GM18520 (cell line): ENCODE data around the gene LDHAL6B.

ENCODE experiments used
- ATAC-seq: cut with Tn5 transposase; IDR thresholded peaks from one replicate; pipeline ENCODE4 v1.9.1; 2021; ENCODE audit not compliant: unreplicated experiment

The LDHAL6B gene

DNA sequence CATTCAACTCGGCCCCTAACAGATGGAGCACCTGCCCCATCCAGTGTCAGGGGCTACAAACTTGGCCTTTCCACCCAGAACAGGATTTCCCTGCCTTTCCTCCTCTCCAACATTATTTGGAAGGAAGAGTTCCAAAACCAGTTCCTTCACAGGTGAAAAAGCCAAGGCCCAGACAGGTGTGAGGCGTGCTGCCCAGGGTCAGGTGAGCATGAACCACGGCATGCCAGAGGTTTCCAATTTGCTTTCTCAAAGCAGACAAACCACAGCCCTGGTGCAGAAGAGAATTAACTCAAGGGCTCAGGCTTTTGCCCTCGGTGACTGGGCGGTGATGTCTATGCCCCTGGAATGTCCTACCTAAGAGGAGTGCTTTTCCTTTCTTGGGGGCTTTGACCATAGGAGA lies 43.2 kb downstream of the LDHAL6B start:
- no peak for ATAC-seq

DNA sequence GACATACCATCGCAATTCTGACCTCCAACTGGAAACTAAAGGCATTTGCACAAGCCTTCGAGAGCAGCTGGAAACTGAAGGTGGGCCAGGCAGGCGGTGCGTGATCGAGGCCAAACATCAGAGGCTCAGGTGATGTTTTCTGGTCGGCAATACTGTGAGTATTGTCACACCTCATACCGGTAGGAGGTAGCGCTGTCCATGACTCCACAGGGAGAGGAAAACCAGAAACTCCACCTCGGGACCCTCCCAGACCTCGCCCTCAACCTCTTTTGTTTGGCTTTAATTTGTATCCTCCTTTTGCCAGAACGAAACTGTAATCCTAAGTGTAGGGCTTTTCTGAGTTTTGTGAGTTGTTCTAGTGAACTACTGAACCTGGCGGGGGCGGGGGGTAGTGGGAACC lies 43.6 kb downstream of the LDHAL6B start:
- no peak for ATAC-seq

DNA sequence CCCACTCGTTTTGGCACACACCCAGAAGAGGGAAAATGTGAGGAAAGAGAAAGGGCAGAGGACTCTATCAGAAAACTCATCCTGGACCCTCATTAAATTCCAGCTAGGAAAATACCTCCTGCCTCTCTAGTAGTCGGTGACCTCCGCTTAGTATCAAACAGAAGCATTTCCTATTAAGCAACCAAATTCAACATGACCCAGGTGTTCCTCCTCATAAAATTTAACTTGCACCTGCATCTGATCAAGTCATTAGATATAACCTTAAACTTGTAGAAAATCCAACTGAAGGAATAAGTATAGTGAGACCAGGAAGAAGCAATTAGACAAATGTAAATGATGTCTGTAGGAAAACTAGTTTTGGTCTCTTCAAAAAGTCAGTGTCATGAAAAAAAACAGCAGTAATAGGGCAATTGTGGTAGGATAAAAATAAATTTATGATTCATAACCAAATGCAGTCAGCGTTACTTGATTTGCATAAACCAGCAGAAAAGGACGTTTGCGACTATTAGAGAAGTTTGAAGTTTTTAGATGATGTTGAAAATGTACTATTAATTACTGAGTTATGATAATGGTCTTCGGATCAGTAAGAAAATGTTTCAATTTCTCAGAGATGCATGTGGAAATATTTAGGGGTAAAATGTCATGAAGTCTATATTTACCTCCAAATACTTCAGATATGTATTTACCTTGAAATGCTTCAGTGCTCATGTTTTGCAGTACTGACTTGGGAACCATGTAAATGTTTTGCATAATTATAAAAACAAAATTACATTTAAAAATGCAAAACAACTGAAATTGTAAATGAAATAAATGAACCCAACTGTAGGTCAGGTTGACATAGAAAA lies 44.6 kb downstream of the LDHAL6B start:
- peak; percentile 48 for ATAC-seq

DNA sequence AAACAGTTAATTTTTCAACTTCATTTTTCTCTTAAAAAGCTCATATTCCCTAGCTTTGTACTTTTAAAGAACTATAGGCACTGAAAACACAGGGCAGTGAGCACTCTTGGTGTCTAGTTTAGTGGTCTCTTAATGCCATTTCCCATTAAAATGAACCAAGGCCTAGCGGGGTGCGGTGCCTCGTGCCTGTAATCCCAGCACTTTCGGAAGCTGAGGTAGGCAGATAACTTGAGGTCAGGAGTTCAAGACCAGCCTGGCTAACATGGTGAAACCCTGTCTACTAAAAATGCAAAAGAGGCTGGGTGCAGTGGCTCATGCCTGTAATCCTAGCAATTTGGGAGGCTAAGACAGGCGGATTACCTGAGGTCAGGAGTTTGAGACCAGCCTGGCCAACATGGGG lies 45.5 kb downstream of the LDHAL6B start:
- no peak for ATAC-seq

DNA sequence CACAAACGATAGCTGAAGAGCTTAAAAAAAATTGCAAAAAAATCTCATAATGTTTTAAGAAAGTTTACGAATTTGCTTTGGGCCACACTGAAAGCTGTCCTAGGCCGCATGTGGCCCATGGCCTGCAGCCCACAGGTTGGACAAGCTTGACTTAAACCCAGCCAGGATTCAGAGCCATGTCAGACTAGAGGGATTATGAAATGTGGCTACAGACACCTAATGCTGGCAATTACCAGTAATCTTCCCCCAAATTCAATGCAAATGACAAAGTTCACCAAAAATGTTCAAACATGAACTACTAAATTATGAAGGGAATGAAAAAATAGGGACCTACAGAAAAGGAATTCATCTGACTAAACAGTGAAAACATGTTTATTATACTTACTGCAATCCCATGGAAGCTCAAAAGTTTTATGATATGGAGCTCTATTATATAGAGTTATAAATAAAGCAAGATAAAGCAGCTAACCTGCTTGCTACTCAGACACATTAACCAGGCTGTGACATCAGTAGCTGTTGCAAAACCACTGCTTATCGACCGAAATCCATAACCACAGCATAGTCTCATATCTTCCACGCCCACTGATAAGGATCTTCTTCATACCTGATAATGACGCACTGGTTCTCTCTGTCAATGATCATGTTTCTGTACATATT lies 49.2 kb downstream of the LDHAL6B start:
- ATAC-seq = no peak

DNA sequence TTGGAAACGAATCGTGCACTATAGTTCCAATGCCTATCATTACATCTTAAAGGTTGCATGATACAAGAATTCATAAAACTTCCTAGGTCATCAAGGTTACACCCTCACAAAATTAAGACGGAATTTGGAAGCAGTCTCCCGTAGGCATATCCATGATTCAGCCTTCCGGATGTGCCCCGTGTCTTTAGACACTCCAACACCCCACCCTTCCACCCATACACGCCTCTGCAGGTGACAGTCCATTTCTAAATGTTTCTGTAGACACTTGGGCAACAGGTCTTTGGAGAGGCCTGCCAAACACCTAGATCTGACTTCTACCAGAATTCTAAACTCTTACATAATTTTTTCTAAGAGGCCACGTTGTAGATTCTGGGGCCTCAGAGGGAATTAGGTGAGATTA lies 49.8 kb downstream of the LDHAL6B start:
- ATAC-seq = no peak

DNA sequence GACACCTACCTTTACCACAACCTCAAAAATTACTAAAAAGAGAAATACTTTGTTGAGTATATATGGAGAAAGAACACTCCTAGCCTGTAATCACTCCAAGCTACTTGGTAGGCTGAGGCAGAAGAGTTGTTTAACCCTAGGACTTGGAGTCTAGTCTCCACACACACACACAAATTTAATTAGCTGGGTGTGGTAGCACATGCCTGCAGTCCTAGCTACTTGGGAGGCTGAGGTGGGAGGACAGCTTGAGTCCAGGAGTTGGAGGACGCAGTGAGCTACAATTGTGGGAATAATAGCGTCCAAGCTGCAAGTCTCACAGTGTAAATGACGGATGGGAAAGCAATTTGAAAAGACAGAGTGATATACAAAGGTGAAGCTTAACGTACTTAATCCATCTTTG lies 50.5 kb downstream of the LDHAL6B start:
- ATAC-seq = no peak
